Neural crest cell (in vitro differentiated cells): ENCODE data around the gene OR8D2. TPM values are rescaled to one million over a fixed set of nuclear protein-coding genes. Genes with fewer than 3 reads are reported as not detected.

Experiments used
- DNase-seq: peaks from one replicate; pipeline ENCODE4 v3.0.0; 2021; ENCODE audit warnings: low read depth, mixed read lengths, low spot score
- H3K27ac Mint-ChIP-seq: one replicate; pipeline ENCODE4 v1.8.0; 2021; ENCODE audit warnings: mild to moderate bottlenecking, mixed read lengths; ENCODE audit not compliant: unreplicated experiment
- H3K27me3 Mint-ChIP-seq: 2 replicates; pipeline ENCODE4 v1.8.0; 2021; ENCODE audit warnings: low read depth, mild to moderate bottlenecking, mixed read lengths
- H3K36me3 Mint-ChIP-seq: 2 replicates; pipeline ENCODE4 v1.8.0; 2021; ENCODE audit warnings: low read depth, mild to moderate bottlenecking, mixed read lengths
- H3K4me1 Mint-ChIP-seq: 2 replicates; pipeline ENCODE4 v1.8.0; 2021; ENCODE audit warnings: mixed read lengths
- H3K4me3 Mint-ChIP-seq: one replicate; pipeline ENCODE4 v1.8.0; 2021; ENCODE audit warnings: mild to moderate bottlenecking, mixed read lengths
- H3K9me3 Mint-ChIP-seq: 2 replicates; pipeline ENCODE4 v1.8.0; 2021; ENCODE audit warnings: mixed read lengths
- total RNA-seq: library from RNA; stranded (reverse); gene quantifications from 2 replicates; pipeline ENCODE4 v1.2.1, GENCODE V29; 2021
- TF ChIP-seq, protein P1 (sequence below): fragments of 200-600 bp; sonication (generic); conservative IDR thresholded peaks from 2 replicates; pipeline ENCODE4 v1.5.0; 2021; ENCODE audit warnings: antibody characterized with exemption, mild to moderate bottlenecking

OR8D2 gene
- total RNA-seq, 1 donor from 2014 or later, result not detected

- no peak overlapping the region for H3K27ac Mint-ChIP-seq
- no peak for DNase-seq
- TF ChIP-seq, protein P1, sequence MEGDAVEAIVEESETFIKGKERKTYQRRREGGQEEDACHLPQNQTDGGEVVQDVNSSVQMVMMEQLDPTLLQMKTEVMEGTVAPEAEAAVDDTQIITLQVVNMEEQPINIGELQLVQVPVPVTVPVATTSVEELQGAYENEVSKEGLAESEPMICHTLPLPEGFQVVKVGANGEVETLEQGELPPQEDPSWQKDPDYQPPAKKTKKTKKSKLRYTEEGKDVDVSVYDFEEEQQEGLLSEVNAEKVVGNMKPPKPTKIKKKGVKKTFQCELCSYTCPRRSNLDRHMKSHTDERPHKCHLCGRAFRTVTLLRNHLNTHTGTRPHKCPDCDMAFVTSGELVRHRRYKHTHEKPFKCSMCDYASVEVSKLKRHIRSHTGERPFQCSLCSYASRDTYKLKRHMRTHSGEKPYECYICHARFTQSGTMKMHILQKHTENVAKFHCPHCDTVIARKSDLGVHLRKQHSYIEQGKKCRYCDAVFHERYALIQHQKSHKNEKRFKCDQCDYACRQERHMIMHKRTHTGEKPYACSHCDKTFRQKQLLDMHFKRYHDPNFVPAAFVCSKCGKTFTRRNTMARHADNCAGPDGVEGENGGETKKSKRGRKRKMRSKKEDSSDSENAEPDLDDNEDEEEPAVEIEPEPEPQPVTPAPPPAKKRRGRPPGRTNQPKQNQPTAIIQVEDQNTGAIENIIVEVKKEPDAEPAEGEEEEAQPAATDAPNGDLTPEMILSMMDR, result no peak
- H3K36me3 Mint-ChIP-seq, result no peaks in the 10 kb centered on the region
- peaks cover 18% of the 10 kb centered on the region for H3K27me3 Mint-ChIP-seq
- H3K4me1 Mint-ChIP-seq, result no peaks in the 10 kb centered on the region
- no peaks in the 10 kb centered on the region for H3K9me3 Mint-ChIP-seq
- no peak overlapping the region for H3K4me3 Mint-ChIP-seq
Measured at GRCh38 chr11:124315052-124315451, 4.9 kb downstream of the OR8D2 start.

DNA sequence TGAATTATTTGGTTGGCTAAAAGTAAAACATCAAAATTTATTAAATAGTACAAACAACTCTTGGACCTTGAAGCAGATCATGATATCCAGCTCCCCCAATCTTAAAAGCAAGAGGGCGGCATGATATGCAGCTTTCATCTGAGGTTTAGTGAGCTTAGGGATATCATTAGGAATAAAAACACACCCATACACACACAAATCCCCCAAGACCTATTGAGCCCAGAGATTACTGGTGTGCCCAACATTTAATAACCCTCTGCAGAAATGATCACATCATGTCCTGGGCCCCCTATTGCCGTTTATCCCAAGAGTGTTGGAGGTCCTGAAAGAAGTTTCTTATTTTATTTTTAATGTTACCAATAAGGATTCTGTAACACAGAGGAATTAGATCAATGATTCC, 6.1 kb downstream of the OR8D2 start, which contains the start of gene OR8D1:
Gene OR8D1, minus strand, starts transcription at position 101 of the 400 bp plus-strand sequence. CDS start 3,183 bp downstream, outside the sequence.
- Mint-ChIP-seq H3K9me3 (no peaks in the 10 kb centered on the region), H3K27me3 (peaks cover 16% of the 10 kb centered on the region), H3K36me3 (no peaks in the 10 kb centered on the region), H3K27ac (no peak within 1 kb of the TSS), H3K4me1 (no peaks in the 10 kb centered on the region), H3K4me3 (no peak within 1 kb of the TSS)
- TF ChIP-seq, protein P1, result no peak
- DNase-seq, result no peak

DNA sequence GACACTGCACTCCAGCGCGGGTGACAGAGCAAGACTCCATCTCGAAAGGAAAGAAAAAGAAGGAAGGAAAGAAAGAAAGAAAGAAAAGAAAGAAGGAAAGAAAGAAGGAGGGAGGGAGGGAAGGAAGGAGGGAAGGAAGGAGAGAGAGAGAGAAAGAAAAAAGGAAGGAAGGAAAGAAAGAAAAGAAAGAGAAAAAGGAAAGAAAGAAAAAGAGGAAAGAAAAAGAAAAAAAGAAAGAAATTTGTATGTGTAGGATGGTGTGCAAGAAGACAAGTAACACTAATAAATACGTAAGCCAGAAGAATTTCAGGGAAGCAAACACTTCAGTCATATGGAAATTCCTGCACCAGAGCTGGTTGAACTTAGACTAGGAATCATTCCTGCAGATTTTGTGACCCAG, 6.9 kb downstream of the OR8D2 start:
- H3K27ac Mint-ChIP-seq, result no peak overlapping the region
- TF ChIP-seq, protein P1, result no peak
- H3K4me1 Mint-ChIP-seq, result no peaks in the 10 kb centered on the region
- H3K27me3 Mint-ChIP-seq, result peaks cover 15% of the 10 kb centered on the region
- DNase-seq, result no peak
- H3K4me3 Mint-ChIP-seq, result no peak overlapping the region
- no peaks in the 10 kb centered on the region for H3K9me3 Mint-ChIP-seq
- no peaks in the 10 kb centered on the region for H3K36me3 Mint-ChIP-seq

- DNase-seq, result no peak
- TF ChIP-seq, protein P1, result no peak
- Mint-ChIP-seq H3K27ac (no peak overlapping the region), H3K27me3 (peaks cover 11% of the 10 kb centered on the region), H3K4me3 (no peak overlapping the region), H3K36me3 (no peaks in the 10 kb centered on the region), H3K9me3 (no peaks in the 10 kb centered on the region), H3K4me1 (no peaks in the 10 kb centered on the region)
Measured at GRCh38 chr11:124311670-124312069, 8.3 kb downstream of the OR8D2 start.

DNA sequence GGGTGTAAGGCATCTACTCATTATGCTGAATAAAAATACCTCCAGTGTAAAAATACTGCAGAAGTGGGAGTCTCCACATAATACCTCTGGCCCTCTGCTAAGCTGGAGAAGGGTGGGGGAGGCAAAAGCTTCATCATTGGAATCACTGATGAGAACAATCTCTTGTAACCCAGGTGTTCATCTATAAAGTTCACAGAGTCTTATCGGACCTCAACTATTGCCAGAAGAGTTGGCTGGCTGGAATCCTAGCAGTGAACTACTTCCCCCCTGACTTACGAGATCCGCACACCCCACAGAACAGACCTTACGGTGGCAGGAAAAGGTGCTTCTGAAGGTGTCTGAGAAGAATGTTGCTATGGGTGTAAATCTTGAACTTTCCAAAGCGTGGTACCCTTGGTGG, 8.7 kb downstream of the OR8D2 start:
- Mint-ChIP-seq H3K4me3 (no peak overlapping the region), H3K4me1 (no peaks in the 10 kb centered on the region), H3K36me3 (no peaks in the 10 kb centered on the region), H3K27me3 (peaks cover 9% of the 10 kb centered on the region), H3K27ac (no peak overlapping the region), H3K9me3 (no peaks in the 10 kb centered on the region)
- TF ChIP-seq, protein P1, result no peak
- no peak for DNase-seq

- H3K4me3 Mint-ChIP-seq, result no peak overlapping the region
- no peak overlapping the region for H3K27ac Mint-ChIP-seq
- DNase-seq, result no peak
- H3K27me3 Mint-ChIP-seq, result peaks cover 9% of the 10 kb centered on the region
- no peaks in the 10 kb centered on the region for H3K4me1 Mint-ChIP-seq
- no peaks in the 10 kb centered on the region for H3K36me3 Mint-ChIP-seq
- TF ChIP-seq, protein P1, result no peak
- H3K9me3 Mint-ChIP-seq, result no peaks in the 10 kb centered on the region
Measured at GRCh38 chr11:124310721-124311120, 9.3 kb downstream of the OR8D2 start.
